GM12892 (cell line): ENCODE measurements around the gene STAM2.

Experiments
- POLR2A ChIP-seq: IDR thresholded peaks from 2 replicates; pipeline ENCODE4 v1.6.1; 2011; ENCODE audit warnings: low read depth, low read length, control low read depth
- POLR2AphosphoS5 ChIP-seq: IDR thresholded peaks from 2 replicates; pipeline ENCODE4 v1.6.1; 2011; ENCODE audit warnings: low read depth, low read length, control low read depth
- TAF1 ChIP-seq: IDR thresholded peaks from 2 replicates; pipeline ENCODE4 v1.6.1; 2011; ENCODE audit warnings: low read depth, mild to moderate bottlenecking, control low read depth, low read length, borderline replicate concordance

DNA sequence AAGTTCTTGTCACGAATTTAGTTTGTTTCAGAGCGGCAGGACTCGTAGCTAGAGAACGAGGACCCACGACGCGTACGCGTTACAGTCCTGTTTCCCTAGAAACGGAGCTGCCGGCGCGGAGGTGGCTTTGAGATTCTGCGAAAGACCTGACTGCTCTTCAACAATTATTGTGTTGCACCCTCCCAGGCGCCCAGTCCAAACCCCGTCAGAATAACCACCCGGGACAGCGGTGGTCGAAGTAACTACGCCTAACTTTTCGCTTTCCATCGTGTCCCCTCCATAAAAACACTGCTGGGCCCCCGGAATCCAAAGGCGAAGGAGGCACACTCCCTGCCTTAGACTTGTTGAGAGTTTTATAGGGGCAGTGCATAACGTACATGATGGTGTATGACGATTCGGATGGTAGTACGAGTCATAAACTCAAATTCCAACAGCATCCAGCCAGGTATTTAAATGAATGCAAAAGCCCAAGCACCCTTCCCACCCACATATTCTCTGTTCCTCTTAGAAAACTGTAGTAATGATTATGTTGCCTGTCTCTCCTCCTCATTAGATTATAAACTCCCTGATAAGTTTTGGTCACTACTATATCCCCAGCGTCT, 651 bp upstream of the STAM2 start:
- no peak for TF ChIP-seq POLR2AphosphoS5
- no peak for TF ChIP-seq POLR2A
- no peak for TF ChIP-seq TAF1
